ENCODE measurements around the gene PPP2R1B. TPM values are rescaled to one million over a fixed set of nuclear protein-coding genes. Genes with fewer than 3 reads are reported as not detected.

The PPP2R1B gene
- 42.4 TPM for total RNA-seq

GRCh38 chr11:111765984-111766833, at the start of gene PPP2R1B:
PPP2R1B (minus strand) TSS chr11:111766389; CDS start chr11:111766361, 28 bp downstream.
- DNase-seq (ENCODE audit: low spot score): peak; percentile 69

- no peak for DNase-seq (ENCODE audit: low spot score)
Observed at GRCh38 chr11:111815489-111815888, 49.3 kb upstream of the PPP2R1B start.

- DNase-seq (ENCODE audit: low spot score): no peak
Observed at GRCh38 chr11:111814557-111815320, 48.5 kb upstream of the PPP2R1B start.

GRCh38 chr11:111814106-111814505, 47.9 kb upstream of the PPP2R1B start:
- DNase-seq (ENCODE audit: low spot score): no peak

- no peak for DNase-seq (ENCODE audit: low spot score)
Observed at GRCh38 chr11:111812211-111812610, 46.0 kb upstream of the PPP2R1B start.

- DNase-seq (ENCODE audit: low spot score): no peak
Observed at GRCh38 chr11:111811445-111811844, 45.3 kb upstream of the PPP2R1B start.

GRCh38 chr11:111808834-111809233, 42.6 kb upstream of the PPP2R1B start:
- no peak for DNase-seq (ENCODE audit: low spot score)

- DNase-seq (ENCODE audit: low spot score): no peak
Observed at GRCh38 chr11:111808063-111808588, 41.9 kb upstream of the PPP2R1B start.

- no peak for DNase-seq (ENCODE audit: low spot score)
Observed at GRCh38 chr11:111807076-111807475, 40.9 kb upstream of the PPP2R1B start.

GRCh38 chr11:111801135-111801534, 34.9 kb upstream of the PPP2R1B start:
- no peak for DNase-seq (ENCODE audit: low spot score)

GRCh38 chr11:111798279-111798678, 32.1 kb upstream of the PPP2R1B start:
- no peak for DNase-seq (ENCODE audit: low spot score)

- no peak for DNase-seq (ENCODE audit: low spot score)
Observed at GRCh38 chr11:111797145-111797581, 31.0 kb upstream of the PPP2R1B start.

GRCh38 chr11:111796696-111797095, 30.5 kb upstream of the PPP2R1B start:
- no peak for DNase-seq (ENCODE audit: low spot score)

GRCh38 chr11:111795334-111795985, 29.3 kb upstream of the PPP2R1B start:
- no peak for DNase-seq (ENCODE audit: low spot score)

- no peak for DNase-seq (ENCODE audit: low spot score)
Observed at GRCh38 chr11:111793863-111794262, 27.7 kb upstream of the PPP2R1B start.

- DNase-seq (ENCODE audit: low spot score): no peak
Observed at GRCh38 chr11:111792955-111793500, 26.8 kb upstream of the PPP2R1B start.

- DNase-seq (ENCODE audit: low spot score): no peak
Observed at GRCh38 chr11:111792314-111792713, 26.1 kb upstream of the PPP2R1B start.

GRCh38 chr11:111788464-111788863, 22.3 kb upstream of the PPP2R1B start:
- no peak for DNase-seq (ENCODE audit: low spot score)

- DNase-seq (ENCODE audit: low spot score): no peak
Observed at GRCh38 chr11:111788051-111788450, 21.9 kb upstream of the PPP2R1B start.

GRCh38 chr11:111785886-111786412, 19.8 kb upstream of the PPP2R1B start:
- no peak for DNase-seq (ENCODE audit: low spot score)

- no peak for DNase-seq (ENCODE audit: low spot score)
Observed at GRCh38 chr11:111785076-111785475, 18.9 kb upstream of the PPP2R1B start.

All from mucosa of gallbladder (tissue), 1 donor.